Memory B cell (primary cell): Measurements from ENCODE around the gene IGFBP1.
A peak's percentile ranks its signal among the peaks of the same experiment; 100 is the strongest.
"Not testable (repeated sequence)": the region's sequence is repeated elsewhere in the genome, so short reads cannot be mapped to it uniquely, and the experiment has no call there.

ENCODE experiments used
- ATAC-seq: fragments of 150-1000 bp; cut with Tn5 transposase; 2 replicates; pipeline ENCODE4 v1.10.0; 2021; ENCODE audit warnings: low read depth, mild to moderate bottlenecking, moderate library complexity
- DNase-seq, 2 donors: peaks; one replicate each; pipeline ENCODE4 v3.0.0; 2022; ENCODE audit warnings: low spot score in 2 of 2
- H3K27ac Mint-ChIP-seq: one replicate; pipeline ENCODE4 v1.8.0; 2022; ENCODE audit warnings: mild to moderate bottlenecking, moderate library complexity, mixed read lengths
- H3K27me3 Mint-ChIP-seq: one replicate; pipeline ENCODE4 v1.8.0; 2022; ENCODE audit warnings: mixed read lengths
- H3K36me3 Mint-ChIP-seq: one replicate; pipeline ENCODE4 v1.8.0; 2022; ENCODE audit warnings: mild to moderate bottlenecking, mixed read lengths
- H3K4me1 Mint-ChIP-seq: one replicate; pipeline ENCODE4 v1.8.0; 2022; ENCODE audit warnings: mixed read lengths
- H3K4me3 Mint-ChIP-seq: one replicate; pipeline ENCODE4 v1.8.0; 2022; ENCODE audit warnings: mild to moderate bottlenecking, moderate library complexity, mixed read lengths
- H3K9me3 Mint-ChIP-seq: one replicate; pipeline ENCODE4 v1.8.0; 2022; ENCODE audit warnings: mixed read lengths

The IGFBP1 gene

GRCh38 chr7:45921699-45922519, 33.6 kb downstream of the IGFBP1 start:
- Mint-ChIP-seq H3K27me3 (peaks cover 14% of the 10 kb centered on the region), H3K9me3 (no peaks in the 10 kb centered on the region), H3K4me3 (no peak overlapping the region), H3K4me1 (peaks cover 13% of the 10 kb centered on the region), H3K27ac (no peak overlapping the region), H3K36me3 (no peaks in the 10 kb centered on the region)
- no peak for ATAC-seq
- DNase-seq: no peak

GRCh38 chr7:45922810-45923209, 34.5 kb downstream of the IGFBP1 start:
- no peaks in the 10 kb centered on the region for H3K36me3 Mint-ChIP-seq
- peaks cover 13% of the 10 kb centered on the region for H3K4me1 Mint-ChIP-seq
- H3K27ac Mint-ChIP-seq: no peak overlapping the region
- H3K9me3 Mint-ChIP-seq: no peaks in the 10 kb centered on the region
- H3K27me3 Mint-ChIP-seq: peaks cover 14% of the 10 kb centered on the region
- ATAC-seq (no peak), DNase-seq (no peak)
- H3K4me3 Mint-ChIP-seq: no peak overlapping the region

- Mint-ChIP-seq H3K36me3 (no peaks in the 10 kb centered on the region), H3K9me3 (no peaks in the 10 kb centered on the region), H3K27me3 (peaks cover 14% of the 10 kb centered on the region), H3K4me3 (no peak overlapping the region), H3K4me1 (peaks cover 13% of the 10 kb centered on the region), H3K27ac (no peak overlapping the region)
- DNase-seq (peak in 1 of 2 donors; percentile 7), ATAC-seq (no peak)
Measured at GRCh38 chr7:45923290-45923689, 35.0 kb downstream of the IGFBP1 start.

GRCh38 chr7:45923818-45924217, 35.5 kb downstream of the IGFBP1 start:
- Mint-ChIP-seq H3K27ac (no peak overlapping the region), H3K36me3 (no peaks in the 10 kb centered on the region), H3K4me1 (peaks cover 13% of the 10 kb centered on the region), H3K27me3 (peaks cover 17% of the 10 kb centered on the region), H3K9me3 (peaks cover 3% of the 10 kb centered on the region), H3K4me3 (no peak overlapping the region)
- DNase-seq: no peak
- ATAC-seq: no peak

GRCh38 chr7:45924283-45924682, 36.0 kb downstream of the IGFBP1 start:
- H3K27me3 Mint-ChIP-seq: peaks cover 18% of the 10 kb centered on the region
- no peak for ATAC-seq
- DNase-seq: no peak
- no peaks in the 10 kb centered on the region for H3K36me3 Mint-ChIP-seq
- peaks cover 4% of the 10 kb centered on the region for H3K9me3 Mint-ChIP-seq
- peaks cover 13% of the 10 kb centered on the region for H3K4me1 Mint-ChIP-seq
- H3K4me3 Mint-ChIP-seq: no peak overlapping the region
- H3K27ac Mint-ChIP-seq: no peak overlapping the region

- H3K27me3 Mint-ChIP-seq: peaks cover 13% of the 10 kb centered on the region
- no peaks in the 10 kb centered on the region for H3K36me3 Mint-ChIP-seq
- ATAC-seq (no peak), DNase-seq (no peak)
- no peak overlapping the region for H3K27ac Mint-ChIP-seq
- H3K4me3 Mint-ChIP-seq: no peak overlapping the region
- peaks cover 7% of the 10 kb centered on the region for H3K4me1 Mint-ChIP-seq
- peaks cover 5% of the 10 kb centered on the region for H3K9me3 Mint-ChIP-seq
Measured at GRCh38 chr7:45927721-45928120, 39.4 kb downstream of the IGFBP1 start.

GRCh38 chr7:45930967-45931366, 42.7 kb downstream of the IGFBP1 start:
- Mint-ChIP-seq H3K27ac (no peak overlapping the region), H3K27me3 (peaks cover 7% of the 10 kb centered on the region), H3K36me3 (no peaks in the 10 kb centered on the region), H3K9me3 (peaks cover 5% of the 10 kb centered on the region), H3K4me1 (no peaks in the 10 kb centered on the region), H3K4me3 (no peak overlapping the region)
- no peak for DNase-seq
- no peak for ATAC-seq

- peaks cover 3% of the 10 kb centered on the region for H3K4me1 Mint-ChIP-seq
- H3K4me3 Mint-ChIP-seq: no peak overlapping the region
- H3K27ac Mint-ChIP-seq: no peak overlapping the region
- DNase-seq (no peak), ATAC-seq (no peak)
- peaks cover 12% of the 10 kb centered on the region for H3K27me3 Mint-ChIP-seq
- peaks cover 5% of the 10 kb centered on the region for H3K9me3 Mint-ChIP-seq
- H3K36me3 Mint-ChIP-seq: no peaks in the 10 kb centered on the region
Measured at GRCh38 chr7:45937301-45937700, 49.0 kb downstream of the IGFBP1 start.

- Mint-ChIP-seq H3K27me3 (peaks cover 12% of the 10 kb centered on the region), H3K27ac (no peak overlapping the region), H3K36me3 (no peaks in the 10 kb centered on the region), H3K9me3 (peaks cover 5% of the 10 kb centered on the region), H3K4me1 (peaks cover 3% of the 10 kb centered on the region), H3K4me3 (no peak overlapping the region)
- ATAC-seq: no peak
- DNase-seq: no peak
Measured at GRCh38 chr7:45937862-45938261, 49.6 kb downstream of the IGFBP1 start.

- no peaks in the 10 kb centered on the region for H3K36me3 Mint-ChIP-seq
- H3K27ac Mint-ChIP-seq: no peak overlapping the region
- peaks cover 5% of the 10 kb centered on the region for H3K9me3 Mint-ChIP-seq
- H3K27me3 Mint-ChIP-seq: peaks cover 10% of the 10 kb centered on the region
- H3K4me1 Mint-ChIP-seq: peaks cover 3% of the 10 kb centered on the region
- H3K4me3 Mint-ChIP-seq: no peak overlapping the region
- DNase-seq: no peak
- ATAC-seq: no peak
Measured at GRCh38 chr7:45938626-45939302, 50.5 kb downstream of the IGFBP1 start.

- ATAC-seq (no peak), DNase-seq (no peak)
- Mint-ChIP-seq H3K9me3 (peaks cover 5% of the 10 kb centered on the region), H3K27me3 (peaks cover 10% of the 10 kb centered on the region), H3K4me1 (peaks cover 3% of the 10 kb centered on the region), H3K4me3 (no peak overlapping the region), H3K36me3 (no peaks in the 10 kb centered on the region), H3K27ac (no peak overlapping the region)
Measured at GRCh38 chr7:45939574-45939973, 51.3 kb downstream of the IGFBP1 start.

- H3K27ac Mint-ChIP-seq, H3K36me3 Mint-ChIP-seq, H3K9me3 Mint-ChIP-seq, H3K27me3 Mint-ChIP-seq, ATAC-seq, H3K4me1 Mint-ChIP-seq, DNase-seq: not testable (repeated sequence)
- H3K4me3 Mint-ChIP-seq: peak overlapping the region; percentile 43
Measured at GRCh38 chr7:45940237-45940781, 52.0 kb downstream of the IGFBP1 start.

GRCh38 chr7:45940939-45941338, 52.7 kb downstream of the IGFBP1 start:
- H3K4me3 Mint-ChIP-seq: peak overlapping the region; percentile 27
- no peak for DNase-seq
- no peak overlapping the region for H3K27ac Mint-ChIP-seq
- peaks cover 3% of the 10 kb centered on the region for H3K4me1 Mint-ChIP-seq
- peaks cover 10% of the 10 kb centered on the region for H3K27me3 Mint-ChIP-seq
- H3K9me3 Mint-ChIP-seq: peaks cover 5% of the 10 kb centered on the region
- H3K36me3 Mint-ChIP-seq: no peaks in the 10 kb centered on the region
- no peak for ATAC-seq
